ENCODE results near the gene VSIR. TPM values are rescaled to one million over a fixed set of nuclear protein-coding genes. Genes with fewer than 3 reads are reported as not detected.

VSIR gene
- total RNA-seq, 3 donors from 2014 or later (not counting 1 experiment from before 2014, with no cell fraction given): 134 to 193 (median 178) TPM

- Mint-ChIP-seq H3K9me3 (no peaks in the 10 kb centered on the region), H3K4me1 (peaks cover 5 to 32% of the 10 kb centered on the region in 2 donors), H3K27ac (no peak overlapping the region), H3K36me3 (no peaks in the 10 kb centered on the region), H3K27me3 (ENCODE audit: low read depth in 2 of 2) (no peaks in the 10 kb centered on the region), H3K4me3 (no peak overlapping the region)
- H3K27ac ChIP-seq (ENCODE audit: low read length): no peak overlapping the region
- no peaks in the 10 kb centered on the region for H3K9me3 ChIP-seq (ENCODE audit: control insufficient read depth, insufficient read depth, low read length)
- TF ChIP-seq CTCF (IDR thresholded peaks at IDR 0.05): no peak
- no peaks in the 10 kb centered on the region for H3K36me3 ChIP-seq (ENCODE audit: control insufficient read depth, insufficient read depth, low read length)
- WGBS (ENCODE audit: insufficient coverage): 93% methylated on average over 5 of the region's 7 CpGs
- intact Hi-C loops (cut with micrococcal nuclease): no loop called here
- DNase-seq (no peak), ATAC-seq (no peak)
- H3K4me1 ChIP-seq (ENCODE audit: control insufficient read depth, insufficient read depth, low read length): peaks cover 31% of the 10 kb centered on the region
- no peaks in the 10 kb centered on the region for H3K27me3 ChIP-seq (ENCODE audit: control insufficient read depth, insufficient read depth, low read length)
- H3K4me3 ChIP-seq (ENCODE audit: low read length): no peak overlapping the region
Observed at GRCh38 chr10:71719042-71719441, 54.3 kb downstream of the VSIR start.

DNA sequence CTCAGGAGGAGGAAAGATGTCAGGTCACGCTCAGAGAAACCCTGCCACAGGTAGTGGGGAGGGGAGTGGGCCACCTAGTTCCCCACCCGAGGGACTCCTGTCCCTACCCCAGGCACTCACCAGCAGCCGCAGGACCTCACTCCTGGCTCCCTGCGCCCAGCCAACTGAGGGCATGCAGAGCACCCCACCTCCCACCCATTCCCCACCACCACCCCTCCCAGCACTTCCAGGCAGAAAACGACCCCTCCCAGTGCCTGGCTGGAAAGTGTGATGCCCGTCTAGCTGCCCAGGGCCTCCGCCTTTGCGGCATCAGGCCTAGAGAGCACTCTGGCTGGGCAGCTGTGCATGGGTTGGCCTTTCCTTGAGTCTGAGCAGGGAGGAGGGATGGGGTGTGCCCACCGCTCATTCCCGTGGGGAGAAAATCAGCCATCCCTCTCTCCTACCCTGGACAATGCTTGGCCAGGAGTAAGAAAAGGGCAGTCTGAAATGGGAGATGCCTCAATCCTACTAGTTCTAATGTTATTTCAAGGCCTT, 55.1 kb downstream of the VSIR start:
- 88% methylated on average over 8 of the region's 10 CpGs for WGBS (ENCODE audit: insufficient coverage)
- TF ChIP-seq CTCF (IDR thresholded peaks at IDR 0.05): no peak
- intact Hi-C loops (cut with micrococcal nuclease): no loop called here
- Mint-ChIP-seq H3K4me1 (peaks cover 13 to 41% of the 10 kb centered on the region in 2 donors), H3K27me3 (ENCODE audit: low read depth in 2 of 2) (no peaks in the 10 kb centered on the region), H3K9me3 (no peaks in the 10 kb centered on the region), H3K36me3 (no peaks in the 10 kb centered on the region), H3K27ac (no peak overlapping the region), H3K4me3 (no peak overlapping the region)
- Histone ChIP-seq H3K4me3 (ENCODE audit: low read length) (no peak overlapping the region), H3K27me3 (ENCODE audit: control insufficient read depth, insufficient read depth, low read length) (no peaks in the 10 kb centered on the region), H3K27ac (ENCODE audit: low read length) (no peak overlapping the region), H3K36me3 (ENCODE audit: control insufficient read depth, insufficient read depth, low read length) (no peaks in the 10 kb centered on the region), H3K9me3 (ENCODE audit: control insufficient read depth, insufficient read depth, low read length) (no peaks in the 10 kb centered on the region), H3K4me1 (ENCODE audit: control insufficient read depth, insufficient read depth, low read length) (peaks cover 31% of the 10 kb centered on the region)
- no peak for DNase-seq
- no peak for ATAC-seq

GRCh38 chr10:71717551-71717951, 55.8 kb downstream of the VSIR start:
- H3K36me3 ChIP-seq (ENCODE audit: control insufficient read depth, insufficient read depth, low read length): no peaks in the 10 kb centered on the region
- DNase-seq (no peak), ATAC-seq (no peak)
- no peaks in the 10 kb centered on the region for H3K27me3 ChIP-seq (ENCODE audit: control insufficient read depth, insufficient read depth, low read length)
- no peak overlapping the region for H3K27ac ChIP-seq (ENCODE audit: low read length)
- no peak overlapping the region for H3K4me3 ChIP-seq (ENCODE audit: low read length)
- H3K27ac Mint-ChIP-seq: no peak overlapping the region
- intact Hi-C loops (cut with micrococcal nuclease): no loop called here
- H3K4me1 Mint-ChIP-seq: peaks cover 14 to 44% of the 10 kb centered on the region in 2 donors
- no peak for TF ChIP-seq CTCF (IDR thresholded peaks at IDR 0.05)
- H3K4me3 Mint-ChIP-seq: no peak overlapping the region
- H3K4me1 ChIP-seq (ENCODE audit: control insufficient read depth, insufficient read depth, low read length): peaks cover 37% of the 10 kb centered on the region
- no peaks in the 10 kb centered on the region for H3K9me3 ChIP-seq (ENCODE audit: control insufficient read depth, insufficient read depth, low read length)
- no peaks in the 10 kb centered on the region for H3K36me3 Mint-ChIP-seq
- H3K27me3 Mint-ChIP-seq (ENCODE audit: low read depth in 2 of 2): no peaks in the 10 kb centered on the region
- no peaks in the 10 kb centered on the region for H3K9me3 Mint-ChIP-seq
- 89% methylated on average over 2 of the region's 2 CpGs for WGBS (ENCODE audit: insufficient coverage)

- Mint-ChIP-seq H3K27me3 (ENCODE audit: low read depth in 2 of 2) (no peaks in the 10 kb centered on the region), H3K9me3 (no peaks in the 10 kb centered on the region), H3K27ac (no peak overlapping the region), H3K4me1 (peaks cover 19 to 45% of the 10 kb centered on the region in 2 donors), H3K36me3 (no peaks in the 10 kb centered on the region), H3K4me3 (no peak overlapping the region)
- ATAC-seq (no peak), DNase-seq (no peak)
- no peaks in the 10 kb centered on the region for H3K27me3 ChIP-seq (ENCODE audit: control insufficient read depth, insufficient read depth, low read length)
- 87% methylated on average over 4 of the region's 4 CpGs for WGBS (ENCODE audit: insufficient coverage)
- no peak overlapping the region for H3K27ac ChIP-seq (ENCODE audit: low read length)
- TF ChIP-seq CTCF (IDR thresholded peaks at IDR 0.05): no peak
- H3K36me3 ChIP-seq (ENCODE audit: control insufficient read depth, insufficient read depth, low read length): no peaks in the 10 kb centered on the region
- H3K4me1 ChIP-seq (ENCODE audit: control insufficient read depth, insufficient read depth, low read length): peaks cover 41% of the 10 kb centered on the region
- no peaks in the 10 kb centered on the region for H3K9me3 ChIP-seq (ENCODE audit: control insufficient read depth, insufficient read depth, low read length)
- no peak overlapping the region for H3K4me3 ChIP-seq (ENCODE audit: low read length)
- intact Hi-C loops (cut with micrococcal nuclease): no loop called here
Observed at GRCh38 chr10:71717056-71717455, 56.3 kb downstream of the VSIR start.

All from natural killer cell (primary cell).